Neural progenitor cell (in vitro differentiated cells): ENCODE data around the gene CLDN6. TPM values are rescaled to one million over a fixed set of nuclear protein-coding genes. Genes with fewer than 3 reads are reported as not detected.

ENCODE experiments used
- DNase-seq: peaks from one replicate; pipeline ENCODE4 v3.0.0-alpha.2; 2016; ENCODE audit warnings: low spot score
- H2AFZ ChIP-seq: fragments of 200-600 bp; sonication (generic); replicated peaks from 2 replicates; pipeline ENCODE4 v1.6.1; 2016; ENCODE audit warnings: antibody characterized with exemption
- H3F3A ChIP-seq: fragments of 200-600 bp; sonication (generic); 2 replicates; pipeline ENCODE4 v1.6.1; 2016; ENCODE audit warnings: antibody characterized with exemption, low read depth
- H3K27ac ChIP-seq: fragments of 200-600 bp; sonication (generic); 2 replicates; pipeline ENCODE4 v1.5.1; 2016; ENCODE audit warnings: mild to moderate bottlenecking
- H3K27me3 ChIP-seq: fragments of 200-600 bp; sonication (generic); 2 replicates; pipeline ENCODE4 v1.6.1; 2016; ENCODE audit warnings: mild to moderate bottlenecking, moderate library complexity
- H3K36me3 ChIP-seq: fragments of 200-600 bp; sonication (generic); 2 replicates; pipeline ENCODE4 v1.5.1; 2016
- H3K4me1 ChIP-seq: fragments of 200-600 bp; sonication (generic); 2 replicates; pipeline ENCODE4 v1.6.1; 2016; ENCODE audit warnings: mixed run types
- H3K4me2 ChIP-seq: fragments of 200-600 bp; sonication (generic); 2 replicates; pipeline ENCODE4 v1.6.1; 2016
- H3K4me3 ChIP-seq: fragments of 200-600 bp; sonication (generic); 2 replicates; pipeline ENCODE4 v1.5.1; 2016
- H3K79me2 ChIP-seq: fragments of 200-600 bp; sonication (generic); 2 replicates; pipeline ENCODE4 v1.6.1; 2016; ENCODE audit warnings: low read depth
- H3K9ac ChIP-seq: fragments of 200-600 bp; sonication (generic); 2 replicates; pipeline ENCODE4 v1.6.1; 2016
- H3K9me3 ChIP-seq: fragments of 200-600 bp; sonication (generic); 2 replicates; pipeline ENCODE4 v1.5.1; 2016; ENCODE audit warnings: low read depth
- H4K20me1 ChIP-seq: fragments of 200-600 bp; sonication (generic); 2 replicates; pipeline ENCODE4 v1.6.1; 2016; ENCODE audit warnings: low read depth
- H3K27ac Mint-ChIP-seq: 3 replicates; pipeline ENCODE4 v1.8.0; 2021; ENCODE audit warnings: mixed read lengths
- H3K27me3 Mint-ChIP-seq: 2 replicates; pipeline ENCODE4 v1.8.0; 2022; ENCODE audit warnings: low read depth, mild to moderate bottlenecking, inconsistent platforms, moderate library complexity, mixed read lengths; ENCODE audit not compliant: insufficient read depth
- H3K36me3 Mint-ChIP-seq: 3 replicates; pipeline ENCODE4 v1.8.0; 2021; ENCODE audit warnings: mixed read lengths
- H3K4me1 Mint-ChIP-seq: 3 replicates; pipeline ENCODE4 v1.8.0; 2021; ENCODE audit warnings: mixed read lengths
- H3K4me3 Mint-ChIP-seq: 3 replicates; pipeline ENCODE4 v1.8.0; 2021; ENCODE audit warnings: mild to moderate bottlenecking, moderate library complexity, mixed read lengths
- H3K9me3 Mint-ChIP-seq: 3 replicates; pipeline ENCODE4 v1.8.0; 2020; ENCODE audit warnings: mixed read lengths
- CTCF ChIP-seq: fragments of 200-600 bp; sonication (generic); IDR thresholded peaks from 2 replicates; pipeline ENCODE4 v1.5.1; 2017; ENCODE audit warnings: antibody characterized with exemption, mild to moderate bottlenecking
- EZH2 ChIP-seq: fragments of 200-600 bp; sonication (generic); IDR thresholded peaks from 2 replicates; pipeline ENCODE4 v1.6.1; 2017; ENCODE audit warnings: antibody characterized with exemption, mild to moderate bottlenecking, moderate library complexity
- EZH2phosphoT487 ChIP-seq: fragments of 200-600 bp; sonication (generic); IDR thresholded peaks from 2 replicates; pipeline ENCODE4 v1.6.1; 2017; ENCODE audit warnings: antibody characterized with exemption
- total RNA-seq: library from RNA; depleted of rRNA; stranded (reverse); fragments of >200 nt; gene quantifications from 2 replicates; pipeline ENCODE4 v1.2.3, GENCODE V29; 2015; ENCODE audit warnings: low replicate concordance

CLDN6 gene
- total RNA-seq, 1 donor from 2014 or later: 31.6 TPM

- H2AFZ ChIP-seq: no peak overlapping the region
- peaks cover 20% of the 10 kb centered on the region for H3K4me1 Mint-ChIP-seq
Measured at GRCh38 chr16:2976673-2977072, 41.3 kb downstream of the CLDN6 start.

GRCh38 chr16:2976201-2976600 lies 41.8 kb downstream of the CLDN6 start:
- H3K4me1 ChIP-seq: peaks cover 11% of the 10 kb centered on the region
- H3K4me2 ChIP-seq: no peak overlapping the region
- Mint-ChIP-seq H3K27ac (no peak overlapping the region), H3K9me3 (no peaks in the 10 kb centered on the region), H3K36me3 (peaks cover 8% of the 10 kb centered on the region), H3K4me1 (peaks cover 15% of the 10 kb centered on the region), H3K4me3 (no peak overlapping the region), H3K27me3 (peaks cover 6% of the 10 kb centered on the region)
- H3K4me3 ChIP-seq: no peak overlapping the region
- no peak overlapping the region for H2AFZ ChIP-seq
- no peak overlapping the region for H3K27ac ChIP-seq
- H4K20me1 ChIP-seq: peaks cover 43% of the 10 kb centered on the region
- H3K9me3 ChIP-seq: no peaks in the 10 kb centered on the region
- no peak for TF ChIP-seq CTCF
- no peak for TF ChIP-seq EZH2
- TF ChIP-seq EZH2phosphoT487: no peak
- DNase-seq: no peak
- H3K27me3 ChIP-seq: no peaks in the 10 kb centered on the region
- peaks cover 16% of the 10 kb centered on the region for H3K79me2 ChIP-seq
- no peaks in the 10 kb centered on the region for H3K36me3 ChIP-seq
- H3K9ac ChIP-seq: no peak overlapping the region
- H3F3A ChIP-seq: peaks cover 8% of the 10 kb centered on the region

More at GRCh38 chr16:2976673-2977072, 41.3 kb downstream of the CLDN6 start:
- Histone ChIP-seq H3K36me3 (no peaks in the 10 kb centered on the region), H3K4me1 (peaks cover 16% of the 10 kb centered on the region), H4K20me1 (peaks cover 38% of the 10 kb centered on the region), H3F3A (peaks cover 12% of the 10 kb centered on the region), H3K4me3 (no peak overlapping the region), H3K9me3 (no peaks in the 10 kb centered on the region), H3K79me2 (peaks cover 16% of the 10 kb centered on the region), H3K4me2 (no peak overlapping the region), H3K27ac (no peak overlapping the region), H3K27me3 (no peaks in the 10 kb centered on the region), H3K9ac (no peak overlapping the region)
- H3K9me3 Mint-ChIP-seq: no peaks in the 10 kb centered on the region
- DNase-seq: no peak
- peaks cover 8% of the 10 kb centered on the region for H3K36me3 Mint-ChIP-seq
- no peak for TF ChIP-seq EZH2phosphoT487
- TF ChIP-seq EZH2: no peak
- TF ChIP-seq CTCF: no peak
- peaks cover 5% of the 10 kb centered on the region for H3K27me3 Mint-ChIP-seq
- H3K27ac Mint-ChIP-seq: no peak overlapping the region
- H3K4me3 Mint-ChIP-seq: no peak overlapping the region

GRCh38 chr16:2975161-2975795 lies 42.7 kb downstream of the CLDN6 start:
- no peaks in the 10 kb centered on the region for H3K27me3 ChIP-seq
- H3K4me1 Mint-ChIP-seq: peaks cover 18% of the 10 kb centered on the region
- no peak overlapping the region for H3K27ac Mint-ChIP-seq
- H3K4me3 ChIP-seq: no peak overlapping the region
- H3K4me3 Mint-ChIP-seq: no peak overlapping the region
- DNase-seq: no peak
- H3K4me1 ChIP-seq: peaks cover 7% of the 10 kb centered on the region
- no peaks in the 10 kb centered on the region for H3K9me3 Mint-ChIP-seq
- TF ChIP-seq CTCF: no peak
- no peak for TF ChIP-seq EZH2phosphoT487
- no peak for TF ChIP-seq EZH2
- peaks cover 8% of the 10 kb centered on the region for H3F3A ChIP-seq
- peaks cover 52% of the 10 kb centered on the region for H4K20me1 ChIP-seq
- H3K27me3 Mint-ChIP-seq: peaks cover 10% of the 10 kb centered on the region
- peaks cover 16% of the 10 kb centered on the region for H3K79me2 ChIP-seq
- no peak overlapping the region for H3K27ac ChIP-seq
- H3K36me3 ChIP-seq: no peaks in the 10 kb centered on the region
- H3K9ac ChIP-seq: no peak overlapping the region
- H3K4me2 ChIP-seq: no peak overlapping the region
- peaks cover 8% of the 10 kb centered on the region for H3K36me3 Mint-ChIP-seq
- H3K9me3 ChIP-seq: no peaks in the 10 kb centered on the region
- H2AFZ ChIP-seq: no peak overlapping the region
